IgD-negative memory B cell (primary cell): ENCODE results near the gene CTIF. TPM values are rescaled to one million over a fixed set of nuclear protein-coding genes. Genes with fewer than 3 reads are reported as not detected.

Source experiments
- H3K27ac Mint-ChIP-seq, 3 donors: one replicate each; pipeline ENCODE4 v1.8.0; 2020 to 2022; ENCODE audit warnings: mild to moderate bottlenecking in 3 of 3, mixed read lengths in 3 of 3, moderate library complexity in 1 of 3
- H3K27me3 Mint-ChIP-seq: one replicate; pipeline ENCODE4 v1.8.0; 2021; ENCODE audit warnings: mixed read lengths
- H3K36me3 Mint-ChIP-seq: one replicate; pipeline ENCODE4 v1.8.0; 2020; ENCODE audit warnings: mild to moderate bottlenecking, mixed read lengths
- H3K4me1 Mint-ChIP-seq, 3 donors: one replicate each; pipeline ENCODE4 v1.8.0; 2020 to 2022; ENCODE audit warnings: mixed read lengths in 3 of 3, mild to moderate bottlenecking in 1 of 3
- H3K4me3 Mint-ChIP-seq, 4 donors: one replicate each; pipeline ENCODE4 v1.8.0; 2020 to 2022; ENCODE audit warnings: mild to moderate bottlenecking in 4 of 4, mixed read lengths in 4 of 4, moderate library complexity in 3 of 4
- H3K9me3 Mint-ChIP-seq, 3 donors: one replicate each; pipeline ENCODE4 v1.8.0; 2020 to 2021; ENCODE audit warnings: mixed read lengths in 3 of 3, mild to moderate bottlenecking in 1 of 3
- polyA plus RNA-seq: library from polyadenylated mRNA; unstranded; fragments of 300-500 nt; fragmentation: Illumina TruSeq; gene quantifications from one replicate; pipeline ENCODE4 v1.2.3, GENCODE V29; 2021

CTIF gene
- polyA plus RNA-seq, 1 donor from 2014 or later: not detected

- Mint-ChIP-seq H3K4me3 (no peak overlapping the region), H3K4me1 (peaks cover 13 to 16% (median 15%) of the 10 kb centered on the region in 3 donors), H3K36me3 (peaks cover 6% of the 10 kb centered on the region), H3K9me3 (peaks cover 0 to 2% (median 0%) of the 10 kb centered on the region in 3 donors), H3K27me3 (peaks cover 3% of the 10 kb centered on the region), H3K27ac (no peak overlapping the region)
Observed at GRCh38 chr18:48825101-48825745, 286.4 kb downstream of the CTIF start.

GRCh38 chr18:48826271-48826670, 287.4 kb downstream of the CTIF start:
- peaks cover 3% of the 10 kb centered on the region for H3K27me3 Mint-ChIP-seq
- H3K4me3 Mint-ChIP-seq: no peak overlapping the region
- H3K27ac Mint-ChIP-seq: peak overlapping the region in 1 of 3 donors; percentile 18
- H3K36me3 Mint-ChIP-seq: peaks cover 6% of the 10 kb centered on the region
- peaks cover 4 to 8% (median 5%) of the 10 kb centered on the region in 3 donors for H3K4me1 Mint-ChIP-seq
- peaks cover 0 to 2% (median 0%) of the 10 kb centered on the region in 3 donors for H3K9me3 Mint-ChIP-seq

DNA sequence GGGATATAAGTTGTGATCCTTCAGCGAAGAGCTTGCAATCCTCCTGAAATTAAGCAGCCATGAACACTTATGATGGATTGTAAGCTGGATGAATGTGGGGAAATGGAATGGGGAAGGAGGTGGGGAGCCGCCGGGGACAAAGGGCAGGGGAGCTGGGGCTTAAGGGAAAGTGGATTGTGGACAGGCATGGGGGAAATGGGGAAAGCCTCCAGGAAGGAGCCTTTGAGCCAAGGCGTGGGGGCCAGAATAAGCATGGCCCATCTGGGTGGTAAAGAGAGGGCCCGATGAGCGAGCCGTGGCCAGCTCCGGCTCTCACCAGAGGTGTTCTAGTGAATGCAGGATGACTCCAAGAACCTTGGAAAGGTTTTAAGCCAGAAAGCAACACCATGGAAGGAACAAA, 288.0 kb downstream of the CTIF start:
- peak overlapping the region in 1 of 3 donors; percentile 88 for H3K27ac Mint-ChIP-seq
- peaks cover 0 to 2% (median 0%) of the 10 kb centered on the region in 3 donors for H3K9me3 Mint-ChIP-seq
- peaks cover 6% of the 10 kb centered on the region for H3K36me3 Mint-ChIP-seq

DNA sequence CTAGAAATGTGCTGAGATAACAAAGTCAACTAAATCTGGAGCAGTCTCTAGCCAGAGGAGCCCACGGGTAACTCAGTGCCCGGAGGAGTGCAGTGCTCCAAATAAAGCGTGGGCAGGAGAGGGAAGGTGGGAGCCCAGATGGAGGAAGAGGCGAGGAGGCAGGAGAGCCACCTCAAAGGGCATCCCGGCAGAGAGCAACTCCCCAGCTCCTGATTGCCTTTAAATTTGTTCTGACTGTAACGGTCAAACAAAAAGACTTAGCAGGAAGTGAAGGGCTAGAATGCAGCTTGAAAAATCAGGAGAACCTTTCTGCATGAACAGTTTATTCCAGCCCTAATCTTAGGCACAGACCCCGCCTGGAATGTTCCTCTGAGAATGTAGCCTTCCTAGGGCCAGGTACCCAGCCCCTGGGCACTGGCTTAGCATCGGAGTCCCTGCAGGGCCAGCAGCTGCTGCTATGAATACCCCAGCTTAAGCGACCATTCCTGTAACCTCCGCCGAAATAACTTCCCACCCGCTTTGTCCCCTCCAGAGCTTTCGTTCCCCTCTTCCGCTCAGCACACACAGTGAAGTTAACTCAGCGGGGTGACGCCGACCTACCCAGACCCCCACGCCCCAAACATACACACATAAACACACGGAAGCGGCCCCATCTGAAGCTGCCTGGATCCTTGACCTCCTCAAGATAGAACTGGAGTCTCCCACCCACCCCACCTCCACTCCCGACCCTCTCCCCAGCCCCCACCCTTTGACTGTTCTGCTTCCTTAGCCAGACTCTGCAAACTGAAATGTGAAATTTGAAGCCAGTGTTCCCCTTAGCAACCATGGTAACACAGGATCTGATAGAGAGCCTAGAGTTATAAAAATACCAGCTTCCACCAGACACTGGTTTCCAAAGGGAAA, 288.7 kb downstream of the CTIF start:
- Mint-ChIP-seq H3K4me1 (peaks cover under 1 to 5% (median 2%) of the 10 kb centered on the region in 3 donors), H3K36me3 (peaks cover 6% of the 10 kb centered on the region), H3K27ac (peak overlapping the region in 1 of 3 donors; percentile 88), H3K27me3 (peaks cover 3% of the 10 kb centered on the region), H3K9me3 (peaks cover 0 to 2% (median 0%) of the 10 kb centered on the region in 3 donors), H3K4me3 (no peak overlapping the region)

More for the DNA sequence above, 288.0 kb downstream of the CTIF start:
- Mint-ChIP-seq H3K4me3 (no peak overlapping the region), H3K27me3 (peaks cover 3% of the 10 kb centered on the region), H3K4me1 (peaks cover 2 to 3% (median 3%) of the 10 kb centered on the region in 3 donors)

- H3K4me1 Mint-ChIP-seq: peaks cover 7 to 9% (median 8%) of the 10 kb centered on the region in 3 donors
- peaks cover 6% of the 10 kb centered on the region for H3K36me3 Mint-ChIP-seq
- peaks cover 6% of the 10 kb centered on the region for H3K27me3 Mint-ChIP-seq
- no peak overlapping the region for H3K27ac Mint-ChIP-seq
- H3K4me3 Mint-ChIP-seq: no peak overlapping the region
- H3K9me3 Mint-ChIP-seq: peaks cover 0 to 2% (median 0%) of the 10 kb centered on the region in 3 donors
Observed at GRCh38 chr18:48828194-48828545, 289.3 kb downstream of the CTIF start.

- H3K4me1 Mint-ChIP-seq: peaks cover 8 to 11% (median 11%) of the 10 kb centered on the region in 3 donors
- H3K27me3 Mint-ChIP-seq: peaks cover 6% of the 10 kb centered on the region
- H3K36me3 Mint-ChIP-seq: peaks cover 6% of the 10 kb centered on the region
- no peak overlapping the region for H3K27ac Mint-ChIP-seq
- H3K4me3 Mint-ChIP-seq: no peak overlapping the region
- H3K9me3 Mint-ChIP-seq: no peaks in the 10 kb centered on the region
Observed at GRCh38 chr18:48828691-48829442, 290.0 kb downstream of the CTIF start.

- Mint-ChIP-seq H3K27me3 (peaks cover 10% of the 10 kb centered on the region), H3K27ac (no peak overlapping the region), H3K4me3 (no peak overlapping the region), H3K4me1 (peaks cover 15 to 18% (median 17%) of the 10 kb centered on the region in 3 donors), H3K36me3 (peaks cover 6% of the 10 kb centered on the region), H3K9me3 (no peaks in the 10 kb centered on the region)
Observed at GRCh38 chr18:48829443-48830149, 290.8 kb downstream of the CTIF start.

GRCh38 chr18:48831113-48831759, 292.4 kb downstream of the CTIF start:
- peak overlapping the region in 2 of 3 donors; percentile 27 to 78 for H3K27ac Mint-ChIP-seq
- H3K4me1 Mint-ChIP-seq: peaks cover 21 to 25% (median 23%) of the 10 kb centered on the region in 3 donors
- H3K27me3 Mint-ChIP-seq: peaks cover 10% of the 10 kb centered on the region
- peaks cover 6% of the 10 kb centered on the region for H3K36me3 Mint-ChIP-seq
- H3K9me3 Mint-ChIP-seq: no peaks in the 10 kb centered on the region
- no peak overlapping the region for H3K4me3 Mint-ChIP-seq

DNA sequence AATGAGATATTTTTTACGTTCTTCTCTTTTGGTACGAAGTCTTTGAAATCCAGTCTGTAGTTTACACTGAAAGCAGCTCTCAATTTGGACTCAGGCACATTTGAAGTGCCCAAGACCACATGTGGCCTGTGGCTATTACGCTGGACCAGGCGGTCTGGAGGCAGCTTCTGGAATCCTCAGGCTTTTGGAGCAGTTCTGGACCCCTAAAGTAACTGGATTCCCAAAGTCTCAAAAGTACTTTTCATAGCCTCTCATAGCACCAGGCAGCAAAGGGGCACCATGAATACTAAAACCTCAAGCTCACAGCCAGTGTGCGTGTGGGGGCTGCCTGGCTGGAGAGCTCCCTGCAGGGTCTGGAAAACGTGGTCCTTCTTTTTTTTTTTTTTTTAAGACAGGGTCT, 293.0 kb downstream of the CTIF start:
- Mint-ChIP-seq H3K4me1 (peaks cover 20 to 25% (median 23%) of the 10 kb centered on the region in 3 donors), H3K27ac (no peak overlapping the region), H3K36me3 (peaks cover 4% of the 10 kb centered on the region), H3K9me3 (no peaks in the 10 kb centered on the region), H3K27me3 (peaks cover 10% of the 10 kb centered on the region), H3K4me3 (no peak overlapping the region)

GRCh38 chr18:48832938-48833700, 294.3 kb downstream of the CTIF start:
- Mint-ChIP-seq H3K27me3 (peaks cover 10% of the 10 kb centered on the region), H3K9me3 (no peaks in the 10 kb centered on the region), H3K27ac (peak overlapping the region; percentile 21 to 90 (median 26)), H3K4me3 (peak overlapping the region in 3 of 4 donors; percentile 47 to 92 (median 84)), H3K4me1 (peaks cover 23 to 25% (median 24%) of the 10 kb centered on the region in 3 donors), H3K36me3 (peaks cover 2% of the 10 kb centered on the region)

GRCh38 chr18:48833701-48834412, 295.0 kb downstream of the CTIF start:
- Mint-ChIP-seq H3K27ac (peak overlapping the region; percentile 28 to 90 (median 59)), H3K36me3 (peaks cover 2% of the 10 kb centered on the region), H3K4me1 (peaks cover 25 to 31% (median 29%) of the 10 kb centered on the region in 3 donors), H3K9me3 (no peaks in the 10 kb centered on the region), H3K27me3 (peaks cover 10% of the 10 kb centered on the region), H3K4me3 (peak overlapping the region; percentile 69 to 95 (median 80))

DNA sequence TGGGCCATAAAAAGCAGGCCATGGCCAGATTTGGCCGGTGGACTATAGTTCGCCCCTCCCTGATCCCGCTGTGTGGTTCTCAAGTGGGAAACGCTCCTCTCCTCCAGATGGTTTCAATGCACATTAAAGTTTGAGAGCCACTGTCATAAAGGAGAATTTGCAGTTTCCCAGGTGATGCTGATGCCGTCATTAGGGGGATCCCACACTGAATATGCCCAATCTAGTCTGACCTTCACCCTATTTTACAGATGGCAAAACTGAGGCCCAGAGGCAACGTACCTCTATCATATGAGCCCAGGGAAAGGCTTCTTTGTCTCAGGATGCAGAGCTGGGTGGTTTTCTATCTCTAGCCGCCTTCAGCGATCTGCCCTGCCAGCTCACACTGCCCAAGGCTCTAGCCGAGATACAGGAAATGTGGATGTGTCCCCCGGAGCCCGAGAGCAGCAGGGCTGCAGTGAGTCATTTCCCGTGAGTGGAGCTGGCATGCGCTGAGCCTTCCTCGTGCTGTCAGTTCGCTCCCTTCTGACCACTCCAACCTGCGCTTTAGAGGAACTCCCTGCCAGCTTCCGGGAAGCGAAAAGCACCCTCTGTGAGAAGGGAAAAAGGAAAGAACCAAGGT, 295.7 kb downstream of the CTIF start:
- Mint-ChIP-seq H3K27me3 (peaks cover 10% of the 10 kb centered on the region), H3K4me1 (peaks cover 25 to 34% (median 29%) of the 10 kb centered on the region in 3 donors)

More for the DNA sequence above, 295.7 kb downstream of the CTIF start:
- peak overlapping the region; percentile 69 to 95 (median 80) for H3K4me3 Mint-ChIP-seq
- H3K9me3 Mint-ChIP-seq: no peaks in the 10 kb centered on the region
- H3K27ac Mint-ChIP-seq: peak overlapping the region; percentile 28 to 90 (median 59)
- peaks cover 2% of the 10 kb centered on the region for H3K36me3 Mint-ChIP-seq
